MM.1S (cell line): ENCODE results near the gene UGT1A10.

Experiments used
- EZH2 ChIP-seq: fragments of 300-600 bp; sonication (generic); optimal IDR thresholded peaks from 2 replicates; pipeline ENCODE3; 2017; ENCODE audit warnings: low read depth, mild to moderate bottlenecking, antibody characterized with exemption, low read length, mixed read lengths
- EZH2phosphoT487 ChIP-seq: fragments of 300-600 bp; sonication (generic); IDR thresholded peaks from 2 replicates; pipeline ENCODE4 v1.6.1; 2018; ENCODE audit warnings: antibody characterized with exemption, low read length
- TF ChIP-seq, protein P1 (sequence below): fragments of 300-600 bp; sonication (generic); IDR thresholded peaks from 2 replicates; pipeline ENCODE4 v1.5.1; 2016; ENCODE audit warnings: antibody characterized with exemption, low read length, mixed read lengths

DNA sequence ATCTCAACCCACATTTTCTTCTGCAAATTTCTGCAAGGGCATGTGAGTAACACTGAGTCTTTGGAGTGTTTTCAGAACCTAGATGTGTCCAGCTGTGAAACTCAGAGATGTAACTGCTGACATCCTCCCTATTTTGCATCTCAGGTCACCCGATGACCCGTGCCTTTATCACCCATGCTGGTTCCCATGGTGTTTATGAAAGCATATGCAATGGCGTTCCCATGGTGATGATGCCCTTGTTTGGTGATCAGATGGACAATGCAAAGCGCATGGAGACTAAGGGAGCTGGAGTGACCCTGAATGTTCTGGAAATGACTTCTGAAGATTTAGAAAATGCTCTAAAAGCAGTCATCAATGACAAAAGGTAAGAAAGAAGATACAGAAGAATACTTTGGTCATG lies 131.8 kb downstream of the UGT1A10 start:
- TF ChIP-seq EZH2phosphoT487 (no peak), EZH2 (no peak)
- TF ChIP-seq, protein P1, sequence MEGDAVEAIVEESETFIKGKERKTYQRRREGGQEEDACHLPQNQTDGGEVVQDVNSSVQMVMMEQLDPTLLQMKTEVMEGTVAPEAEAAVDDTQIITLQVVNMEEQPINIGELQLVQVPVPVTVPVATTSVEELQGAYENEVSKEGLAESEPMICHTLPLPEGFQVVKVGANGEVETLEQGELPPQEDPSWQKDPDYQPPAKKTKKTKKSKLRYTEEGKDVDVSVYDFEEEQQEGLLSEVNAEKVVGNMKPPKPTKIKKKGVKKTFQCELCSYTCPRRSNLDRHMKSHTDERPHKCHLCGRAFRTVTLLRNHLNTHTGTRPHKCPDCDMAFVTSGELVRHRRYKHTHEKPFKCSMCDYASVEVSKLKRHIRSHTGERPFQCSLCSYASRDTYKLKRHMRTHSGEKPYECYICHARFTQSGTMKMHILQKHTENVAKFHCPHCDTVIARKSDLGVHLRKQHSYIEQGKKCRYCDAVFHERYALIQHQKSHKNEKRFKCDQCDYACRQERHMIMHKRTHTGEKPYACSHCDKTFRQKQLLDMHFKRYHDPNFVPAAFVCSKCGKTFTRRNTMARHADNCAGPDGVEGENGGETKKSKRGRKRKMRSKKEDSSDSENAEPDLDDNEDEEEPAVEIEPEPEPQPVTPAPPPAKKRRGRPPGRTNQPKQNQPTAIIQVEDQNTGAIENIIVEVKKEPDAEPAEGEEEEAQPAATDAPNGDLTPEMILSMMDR: no peak
